Hematopoietic multipotent progenitor cell treated with erythropoietin and hydrocortisone succinate and interleukin-3 and kit ligand, for 4 days (in vitro differentiated cells): Measurements from ENCODE around the gene PLOD2.
"Not testable (repeated sequence)": the region's sequence is repeated elsewhere in the genome, so short reads cannot be mapped to it uniquely, and the experiment has no call there.

Experiments
- DNase-seq: peaks from one replicate; pipeline ENCODE4 v3.0.0-alpha.2; 2015

Gene PLOD2

GRCh38 chr3:146136647-146137046 lies 24.3 kb downstream of the PLOD2 start:
- no peak for DNase-seq

GRCh38 chr3:146134348-146135117 lies 26.5 kb downstream of the PLOD2 start:
- no peak for DNase-seq

GRCh38 chr3:146133441-146133840 lies 27.5 kb downstream of the PLOD2 start:
- no peak for DNase-seq

DNA sequence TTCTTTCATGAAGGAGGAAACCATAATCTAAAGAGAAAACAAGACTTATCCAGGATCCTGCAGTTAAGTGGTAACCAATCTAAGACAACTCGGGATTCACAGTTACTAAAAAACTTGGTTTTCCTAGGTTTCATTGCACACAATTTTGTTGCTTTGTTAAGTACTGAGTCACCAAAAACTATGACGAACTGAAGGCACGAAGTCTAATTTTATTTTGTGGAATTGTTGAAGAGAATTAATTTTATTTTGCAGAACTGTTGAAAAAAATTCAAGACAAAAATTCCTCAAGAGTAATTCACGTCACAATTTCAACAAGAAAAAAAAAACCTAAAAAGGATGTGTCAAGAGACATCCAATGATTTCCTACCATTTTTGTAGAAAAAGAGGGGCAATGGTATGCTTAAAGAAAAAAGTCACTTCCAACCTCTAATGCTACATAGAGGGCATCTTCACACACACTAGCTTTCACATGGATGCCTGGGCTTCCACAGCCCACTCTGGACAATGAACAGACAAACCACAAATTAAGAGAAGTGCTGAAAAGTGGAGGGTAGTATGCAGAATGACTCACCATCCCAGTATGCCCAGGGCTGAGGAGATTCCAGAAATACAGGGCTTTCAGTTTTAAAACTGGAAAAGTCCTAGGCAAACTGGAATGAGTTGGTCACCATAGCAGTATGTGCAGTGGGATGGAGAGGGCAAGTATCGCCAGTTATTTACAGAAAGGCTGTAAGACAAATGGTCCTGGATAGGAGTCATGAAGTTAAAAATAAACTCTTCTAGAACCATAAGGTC lies 29.2 kb downstream of the PLOD2 start:
- no peak for DNase-seq

DNA sequence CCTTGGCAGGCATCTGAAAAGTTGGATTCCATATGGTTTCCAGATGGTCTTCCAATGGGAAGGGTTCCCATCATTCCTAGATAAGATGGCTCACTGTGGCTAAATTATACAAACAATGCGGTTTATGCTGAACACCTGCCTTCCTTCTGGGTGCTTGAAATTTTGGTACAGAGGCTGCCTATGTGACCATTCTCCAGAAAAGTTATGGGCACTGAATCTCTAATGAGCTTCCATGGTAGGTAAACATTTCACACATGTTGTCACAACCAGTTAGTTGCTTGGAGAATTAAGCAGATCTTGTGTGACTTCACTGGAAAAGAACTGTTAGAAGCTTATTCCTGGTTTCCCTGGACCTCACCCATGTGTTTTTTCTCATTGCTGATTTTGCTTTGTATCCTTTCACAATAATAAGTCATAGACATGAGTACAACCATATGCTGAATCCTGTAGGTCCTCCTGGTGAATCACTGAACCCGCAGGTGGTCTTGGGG lies 30.1 kb downstream of the PLOD2 start:
- DNase-seq = no peak

GRCh38 chr3:146129750-146130149 lies 31.2 kb downstream of the PLOD2 start:
- DNase-seq = no peak

- DNase-seq = no peak
Measured at GRCh38 chr3:146128939-146129338, 32.0 kb downstream of the PLOD2 start.

- no peak for DNase-seq
Measured at GRCh38 chr3:146128179-146128578, 32.8 kb downstream of the PLOD2 start.

- DNase-seq = no peak
Measured at GRCh38 chr3:146125951-146126350, 35.0 kb downstream of the PLOD2 start.

DNA sequence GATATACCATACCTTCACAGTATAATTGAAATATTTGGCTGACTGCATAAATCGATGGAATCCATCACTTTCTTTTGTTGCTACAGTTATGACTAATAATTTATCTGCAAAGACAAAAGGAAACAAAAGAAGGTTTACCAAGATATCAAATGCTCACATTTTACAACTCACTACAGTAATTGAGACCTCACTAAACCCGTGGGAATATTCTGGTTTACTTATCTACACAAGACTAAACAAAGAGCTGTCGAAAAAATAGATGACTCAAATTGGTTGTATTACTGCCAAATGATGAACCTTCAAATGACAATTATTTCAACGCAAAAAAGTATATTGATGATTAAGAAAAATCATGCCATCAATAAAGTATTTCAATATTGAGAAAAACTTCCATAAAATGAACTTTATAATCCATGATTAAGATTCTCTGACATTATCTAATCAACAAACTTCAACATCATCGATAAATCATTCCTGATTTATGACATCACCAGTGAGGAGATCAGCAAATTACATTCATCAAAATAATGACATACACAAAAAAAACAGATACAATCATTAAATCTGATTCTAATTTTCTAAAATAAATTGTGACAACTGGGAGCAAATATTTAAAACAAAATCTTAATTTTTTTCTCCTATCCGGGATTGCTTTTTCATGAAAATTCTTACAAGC lies 36.7 kb downstream of the PLOD2 start:
- DNase-seq = peak; percentile 5

DNA sequence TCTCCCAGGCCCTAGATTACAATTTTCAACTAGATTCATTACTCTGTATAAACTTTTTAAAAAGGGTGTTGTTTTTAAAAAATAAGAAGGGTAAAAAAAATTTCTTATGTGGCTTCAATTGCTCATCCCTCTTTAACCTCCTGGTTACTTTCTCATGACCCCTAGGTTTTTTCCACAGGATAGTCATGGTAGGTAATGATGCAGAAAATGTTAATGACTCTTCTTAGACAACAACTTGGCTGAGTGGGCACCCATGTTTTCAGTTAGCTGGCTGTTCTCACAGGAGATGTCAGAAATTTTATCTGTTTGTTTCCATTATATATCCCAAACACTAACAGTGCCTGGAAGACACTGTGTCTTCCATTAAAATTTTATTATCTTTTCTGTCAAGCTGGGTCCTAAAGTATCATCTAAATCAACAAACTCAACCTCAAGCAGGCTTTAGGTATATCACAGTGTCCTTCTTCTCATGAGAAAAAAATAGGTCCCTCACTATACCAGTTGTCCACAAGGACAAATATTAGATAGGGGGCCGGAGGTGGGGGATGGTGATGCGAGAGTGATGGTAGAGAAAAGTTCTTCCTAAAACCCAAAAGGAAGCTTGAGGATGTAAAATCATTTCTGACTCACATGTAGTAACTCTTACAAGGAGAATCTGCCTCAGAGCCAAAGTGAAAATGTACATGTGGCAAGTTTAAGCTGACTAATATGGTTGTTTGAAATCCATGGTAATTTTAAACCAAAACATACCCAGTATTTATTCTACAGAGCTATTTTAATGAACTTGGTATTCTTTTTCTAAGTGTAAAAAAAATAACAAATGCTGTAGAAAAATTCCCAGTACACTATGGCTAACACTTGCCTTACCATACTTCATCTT lies 43.3 kb downstream of the PLOD2 start:
- DNase-seq = no peak

DNA sequence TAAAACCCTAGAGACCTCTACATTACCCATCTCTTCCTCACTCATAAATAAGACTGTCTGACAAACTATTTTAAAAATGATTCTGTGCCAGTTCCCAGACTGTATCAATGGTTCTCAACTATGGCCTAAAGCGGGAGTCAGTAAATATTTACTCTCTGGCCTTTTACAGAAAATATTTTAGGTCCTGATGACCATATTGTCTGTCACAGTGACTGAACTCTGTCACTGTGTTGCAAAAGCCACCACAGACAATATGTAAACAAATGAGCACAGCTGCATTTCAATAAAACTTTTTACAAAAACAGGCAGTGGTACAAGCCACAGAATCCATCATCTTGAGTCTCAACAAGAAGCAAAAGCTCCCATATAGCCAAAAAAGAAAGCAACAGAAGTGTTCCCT lies 45.4 kb downstream of the PLOD2 start:
- DNase-seq = no peak

GRCh38 chr3:146113804-146114203 lies 47.2 kb downstream of the PLOD2 start:
- not testable (repeated sequence) for DNase-seq

DNA sequence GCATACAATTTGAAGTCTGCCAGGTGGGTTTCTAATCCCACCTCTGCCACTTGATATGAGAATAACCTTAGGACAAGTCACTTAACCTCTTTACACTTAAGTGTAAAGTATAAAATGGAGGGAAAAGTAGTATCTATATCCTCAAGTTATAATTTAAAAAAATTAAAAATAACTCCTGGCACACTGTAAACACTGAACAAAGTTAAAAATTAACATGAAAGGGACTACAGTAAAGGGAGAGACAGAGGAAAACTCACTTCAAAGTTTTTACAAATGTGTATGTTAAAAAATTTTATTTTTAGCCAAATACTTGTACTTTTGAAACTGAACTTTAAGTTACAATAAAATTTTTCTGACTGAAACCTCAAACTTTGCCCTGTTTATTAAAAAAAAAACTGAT lies 49.6 kb downstream of the PLOD2 start:
- no peak for DNase-seq

- DNase-seq = peak; percentile 37
Measured at GRCh38 chr3:146110161-146110560, 50.8 kb downstream of the PLOD2 start.

DNA sequence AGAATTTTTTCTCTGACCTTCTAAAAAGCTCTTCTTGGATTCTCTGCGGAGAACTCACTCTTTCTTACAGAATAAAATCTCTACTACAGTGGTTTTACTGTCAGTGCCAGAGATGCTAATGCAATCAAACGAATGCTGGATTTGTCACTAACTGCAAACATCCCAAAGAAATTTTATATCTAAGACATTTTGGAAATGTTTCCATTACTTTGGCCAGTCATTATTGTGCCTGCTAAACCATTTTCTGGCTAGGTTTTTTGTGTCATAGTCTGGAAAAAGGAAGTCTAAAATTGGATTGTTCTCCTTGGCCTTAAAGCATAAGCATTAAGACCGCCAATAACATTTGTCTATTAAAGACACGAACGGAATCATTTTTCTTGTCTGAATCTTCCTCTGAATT lies 54.0 kb downstream of the PLOD2 start:
- no peak for DNase-seq

DNA sequence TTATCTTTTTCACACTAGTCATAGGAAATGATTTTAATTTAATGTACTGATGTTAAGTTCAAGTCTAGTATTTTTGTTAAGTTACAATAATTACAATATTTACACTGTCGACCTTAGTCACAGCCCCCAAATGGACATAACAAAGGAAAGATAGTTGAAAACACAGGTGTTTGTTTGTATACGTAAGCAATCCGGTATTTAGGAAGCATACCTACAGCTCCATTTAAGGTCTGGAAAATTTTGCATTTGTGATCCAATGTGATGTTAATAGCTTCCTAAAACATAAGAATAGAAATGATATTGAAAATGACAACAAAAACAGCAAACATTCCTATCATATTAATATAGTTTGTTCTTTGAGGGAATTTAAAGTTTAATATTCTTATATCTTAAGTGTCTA lies 56.9 kb downstream of the PLOD2 start:
- DNase-seq = no peak

- DNase-seq = no peak
Measured at GRCh38 chr3:146102885-146103284, 58.1 kb downstream of the PLOD2 start.

- no peak for DNase-seq
Measured at GRCh38 chr3:146101538-146101937, 59.4 kb downstream of the PLOD2 start.

GRCh38 chr3:146100825-146101444 lies 60.0 kb downstream of the PLOD2 start:
- peak; percentile 10 for DNase-seq

GRCh38 chr3:146100180-146100579 lies 60.8 kb downstream of the PLOD2 start:
- no peak for DNase-seq

- DNase-seq = no peak
Measured at GRCh38 chr3:146099316-146099715, 61.7 kb downstream of the PLOD2 start.
